GM19240 (cell line): Measurements from ENCODE around the gene MARK2.
A peak's percentile ranks its signal among the peaks of the same experiment; 100 is the strongest.

Source experiments
- DNase-seq: peaks from one replicate; pipeline ENCODE4 v3.0.0; 2011; ENCODE audit warnings: low spot score; ENCODE audit not compliant: insufficient read length

The MARK2 gene

GRCh38 chr11:63920939-63921417 is 82.1 kb downstream of the MARK2 start:
- DNase-seq: no peak

GRCh38 chr11:63922673-63923192 is 83.8 kb downstream of the MARK2 start:
- DNase-seq: no peak

- DNase-seq: no peak
These were observed 84.4 kb downstream of the MARK2 start for GRCh38 chr11:63923319-63923718.

GRCh38 chr11:63929616-63930015 is 90.7 kb downstream of the MARK2 start:
- DNase-seq: no peak

GRCh38 chr11:63931045-63931444 is 92.1 kb downstream of the MARK2 start:
- no peak for DNase-seq

- no peak for DNase-seq
These were observed 93.0 kb downstream of the MARK2 start for GRCh38 chr11:63931876-63932275.

- DNase-seq: no peak
These were observed 94.5 kb downstream of the MARK2 start for GRCh38 chr11:63933459-63933858.

- DNase-seq: no peak
These were observed 99.0 kb downstream of the MARK2 start for GRCh38 chr11:63937713-63938478.

- DNase-seq: peak; percentile 98
These were observed 99.8 kb downstream of the MARK2 start, which contains the start of gene NAA40 for GRCh38 chr11:63938479-63939396. Gene NAA40, plus strand, starts transcription at chr11:63939002. Its CDS starts 95 bp downstream, at chr11:63939097.

- DNase-seq: no peak
These were observed 100.5 kb downstream of the MARK2 start for GRCh38 chr11:63939397-63939891.

GRCh38 chr11:63940786-63941185 is 101.9 kb downstream of the MARK2 start:
- no peak for DNase-seq

- no peak for DNase-seq
These were observed 103.0 kb downstream of the MARK2 start for GRCh38 chr11:63941901-63942300.

GRCh38 chr11:63942803-63943202 is 103.9 kb downstream of the MARK2 start:
- DNase-seq: no peak

- DNase-seq: no peak
These were observed 106.1 kb downstream of the MARK2 start for GRCh38 chr11:63944987-63945386.

- DNase-seq: no peak
These were observed 106.7 kb downstream of the MARK2 start for GRCh38 chr11:63945477-63946163.

- no peak for DNase-seq
These were observed 113.0 kb downstream of the MARK2 start for GRCh38 chr11:63951779-63952536.

GRCh38 chr11:63952570-63952969 is 113.7 kb downstream of the MARK2 start:
- DNase-seq: no peak

GRCh38 chr11:63958008-63958407 is 119.1 kb downstream of the MARK2 start:
- DNase-seq: no peak
